Mucosa of stomach (tissue), 1 donor: ENCODE results near the gene BMP8A.
"Not testable (repeated sequence)": the region's sequence is repeated elsewhere in the genome, so short reads cannot be mapped to it uniquely, and the experiment has no call there.

Source experiments
- H3K27me3 ChIP-seq: one replicate; pipeline ENCODE4 v1.7.0; 2013; ENCODE audit warnings: mild to moderate bottlenecking, low read length; ENCODE audit not compliant: control insufficient read depth, insufficient read depth
- H3K36me3 ChIP-seq: one replicate; pipeline ENCODE4 v1.7.0; 2013; ENCODE audit warnings: low read length; ENCODE audit not compliant: control insufficient read depth, insufficient read depth
- H3K4me1 ChIP-seq: one replicate; pipeline ENCODE4 v1.7.0; 2013; ENCODE audit warnings: mild to moderate bottlenecking, low read length; ENCODE audit not compliant: control insufficient read depth, insufficient read depth
- H3K4me3 ChIP-seq: one replicate; pipeline ENCODE4 v1.7.0; 2013; ENCODE audit warnings: low read length
- H3K9ac ChIP-seq: one replicate; pipeline ENCODE4 v1.7.0; 2013; ENCODE audit warnings: mild to moderate bottlenecking, low read length, moderate library complexity
- H3K9me3 ChIP-seq: one replicate; pipeline ENCODE4 v1.7.0; 2013; ENCODE audit warnings: mild to moderate bottlenecking, low read length, moderate library complexity; ENCODE audit not compliant: control insufficient read depth
- donor health status: Pancreatic carcinoma.

The BMP8A gene

DNA sequence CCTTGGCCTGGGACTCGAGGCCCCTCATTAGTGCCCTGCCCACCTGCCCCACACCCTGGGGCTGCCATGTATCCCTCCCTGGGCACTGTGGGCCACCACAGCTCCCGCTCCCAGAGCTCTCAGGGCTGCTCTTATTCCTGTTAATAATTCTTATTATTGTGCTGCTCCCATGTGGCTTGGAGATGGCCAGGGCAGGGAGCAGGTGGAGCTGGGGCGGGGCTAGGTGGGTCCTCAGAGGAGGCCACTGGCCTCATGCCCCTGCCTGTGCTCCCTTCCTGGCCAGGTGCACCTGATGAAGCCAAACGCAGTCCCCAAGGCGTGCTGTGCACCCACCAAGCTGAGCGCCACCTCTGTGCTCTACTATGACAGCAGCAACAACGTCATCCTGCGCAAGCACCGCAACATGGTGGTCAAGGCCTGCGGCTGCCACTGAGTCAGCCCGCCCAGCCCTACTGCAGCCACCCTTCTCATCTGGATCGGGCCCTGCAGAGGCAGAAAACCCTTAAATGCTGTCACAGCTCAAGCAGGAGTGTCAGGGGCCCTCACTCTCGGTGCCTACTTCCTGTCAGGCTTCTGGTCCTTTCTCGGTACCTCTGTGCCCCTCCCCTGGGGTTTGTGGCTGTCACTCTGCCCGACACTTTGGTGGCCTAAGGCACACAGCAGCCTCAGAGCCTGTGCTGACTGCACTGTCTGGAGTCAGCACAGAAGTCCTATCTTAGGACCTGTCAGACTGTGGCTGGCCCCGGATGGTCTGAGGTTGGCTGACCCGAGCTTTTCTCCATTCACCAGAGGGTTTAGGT, 34.1 kb downstream of the BMP8A start:
- H3K4me1 ChIP-seq: no peaks in the 10 kb centered on the region
- no peaks in the 10 kb centered on the region for H3K27me3 ChIP-seq
- H3K4me3 ChIP-seq: no peak overlapping the region
- peaks cover 6% of the 10 kb centered on the region for H3K36me3 ChIP-seq
- no peak overlapping the region for H3K9ac ChIP-seq
- no peaks in the 10 kb centered on the region for H3K9me3 ChIP-seq

DNA sequence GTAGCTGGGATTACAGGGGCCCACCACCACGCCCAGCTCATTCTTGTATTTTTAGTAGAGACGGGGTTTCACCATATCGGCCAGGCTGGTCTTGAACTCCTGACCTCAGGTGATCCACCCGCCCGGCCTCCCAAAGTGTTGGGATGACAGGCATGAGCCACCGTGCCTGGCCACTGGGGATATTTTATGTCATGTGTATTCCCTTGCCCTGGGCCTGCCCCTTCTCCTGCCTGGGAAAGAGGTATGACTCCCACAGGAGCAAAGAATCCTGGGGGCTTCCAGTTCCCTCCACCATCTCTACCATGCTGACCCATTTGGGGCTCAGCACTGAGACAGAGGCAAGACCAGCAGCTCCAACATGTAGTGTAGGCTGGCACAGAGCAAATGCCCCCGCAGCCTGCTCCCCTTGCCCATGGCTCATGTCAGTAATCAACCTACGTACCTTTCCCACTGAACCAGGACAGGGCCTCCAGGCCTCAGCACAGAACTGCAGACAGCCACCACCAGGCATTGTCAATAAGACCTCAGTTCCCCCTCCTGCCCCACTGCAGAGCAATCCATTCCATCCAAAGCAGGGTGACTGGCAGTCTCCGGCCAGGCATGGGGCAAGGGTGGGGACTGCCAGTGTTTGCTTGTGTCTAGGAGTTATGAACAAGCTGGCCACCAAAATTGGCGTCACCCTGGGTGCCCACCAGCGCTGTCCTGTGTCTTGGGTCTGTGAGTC, 35.2 kb downstream of the BMP8A start:
- Histone ChIP-seq H3K27me3 (no peaks in the 10 kb centered on the region), H3K4me3 (no peak overlapping the region), H3K4me1 (no peaks in the 10 kb centered on the region), H3K9ac (no peak overlapping the region), H3K36me3 (peaks cover 6% of the 10 kb centered on the region), H3K9me3 (no peaks in the 10 kb centered on the region)

- H3K4me3 ChIP-seq, H3K4me1 ChIP-seq, H3K9me3 ChIP-seq, H3K9ac ChIP-seq, H3K36me3 ChIP-seq, H3K27me3 ChIP-seq: not testable (repeated sequence)
Observed at GRCh38 chr1:39527190-39527579, 35.7 kb downstream of the BMP8A start.

DNA sequence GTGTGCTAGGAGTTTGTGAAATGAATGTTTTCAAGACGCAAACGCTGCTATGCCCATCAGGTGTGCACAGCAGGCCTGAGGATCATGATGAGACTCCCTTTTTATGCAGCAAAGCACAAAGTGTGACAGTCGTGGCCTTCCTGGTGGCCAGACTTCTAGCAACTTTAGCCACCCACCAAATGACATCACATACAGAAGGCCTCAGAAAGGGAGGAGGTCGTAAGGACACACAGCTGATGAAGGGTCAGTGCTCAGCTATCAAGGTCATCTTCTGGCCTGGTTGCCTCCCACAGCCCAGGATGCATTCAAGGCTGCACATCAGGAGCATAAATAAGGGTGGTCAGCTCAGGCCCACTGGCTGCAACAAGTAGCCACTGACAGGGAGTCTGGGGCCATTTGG, 36.6 kb downstream of the BMP8A start:
- Histone ChIP-seq H3K36me3 (peaks cover 6% of the 10 kb centered on the region), H3K9ac (no peak overlapping the region), H3K4me1 (no peaks in the 10 kb centered on the region), H3K4me3 (no peak overlapping the region), H3K9me3 (no peaks in the 10 kb centered on the region), H3K27me3 (no peaks in the 10 kb centered on the region)

DNA sequence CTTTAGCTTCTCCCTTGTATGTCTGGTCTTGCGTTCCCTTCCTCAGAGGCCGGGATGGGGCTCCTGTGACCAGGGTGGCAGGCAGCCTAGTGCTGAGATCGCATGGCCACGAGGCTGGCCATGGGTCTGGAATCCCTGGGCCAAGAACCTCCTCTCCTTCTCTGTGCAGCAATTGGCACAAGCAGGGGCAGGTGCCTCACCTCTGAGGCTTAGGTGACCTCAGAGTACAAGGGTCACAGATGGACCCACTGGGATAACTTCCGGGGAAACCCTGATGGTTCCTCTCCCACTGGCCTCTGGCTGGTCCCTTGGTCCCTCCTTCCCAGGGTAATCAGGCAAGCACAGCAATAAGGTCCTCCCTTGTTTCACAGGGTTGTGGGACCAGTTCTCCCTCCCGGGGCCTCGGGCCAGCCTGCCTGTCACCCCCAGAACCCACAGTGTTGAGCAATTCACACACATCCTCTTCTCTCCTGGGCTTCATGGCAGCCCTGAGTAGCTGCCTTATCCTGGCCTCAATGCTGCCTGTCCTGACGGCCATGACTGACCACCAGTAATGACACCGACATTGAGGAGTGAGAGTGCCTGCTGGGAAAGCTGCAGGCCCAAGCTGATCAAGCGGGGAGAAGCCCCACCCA, 38.6 kb downstream of the BMP8A start:
- Histone ChIP-seq H3K27me3 (no peaks in the 10 kb centered on the region), H3K4me1 (no peaks in the 10 kb centered on the region), H3K9ac (no peak overlapping the region), H3K36me3 (peaks cover 6% of the 10 kb centered on the region), H3K9me3 (no peaks in the 10 kb centered on the region), H3K4me3 (no peak overlapping the region)

DNA sequence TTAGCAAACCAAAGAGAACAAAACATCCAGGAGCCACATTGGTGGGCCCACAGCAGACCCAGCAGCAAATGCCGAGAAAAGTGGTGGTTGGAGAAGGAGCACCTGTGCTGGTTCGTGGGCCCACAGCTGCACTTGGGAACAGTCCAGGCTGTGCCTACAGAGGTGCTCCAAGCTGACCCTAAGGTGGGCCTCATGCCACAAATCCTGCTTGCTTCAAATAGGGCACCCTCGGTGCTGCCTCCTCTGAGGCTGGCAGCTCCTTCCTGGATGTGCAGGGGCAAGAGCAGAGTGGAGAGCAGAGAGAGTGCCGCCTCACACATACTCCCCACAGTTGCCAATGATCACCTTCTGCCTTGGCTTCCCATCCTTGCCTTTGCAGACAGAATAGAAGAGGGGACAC, 40.1 kb downstream of the BMP8A start:
- Histone ChIP-seq H3K27me3 (no peaks in the 10 kb centered on the region), H3K4me1 (no peaks in the 10 kb centered on the region), H3K36me3 (peaks cover 6% of the 10 kb centered on the region)

GRCh38 chr1:39533442-39533841, 42.0 kb downstream of the BMP8A start:
- H3K4me3 ChIP-seq: no peak overlapping the region
- H3K27me3 ChIP-seq: no peaks in the 10 kb centered on the region
- H3K36me3 ChIP-seq: peaks cover 6% of the 10 kb centered on the region
- H3K9me3 ChIP-seq: no peaks in the 10 kb centered on the region
- no peaks in the 10 kb centered on the region for H3K4me1 ChIP-seq
- no peak overlapping the region for H3K9ac ChIP-seq

More for the DNA sequence above, 40.1 kb downstream of the BMP8A start:
- H3K4me3 ChIP-seq: no peak overlapping the region
- no peak overlapping the region for H3K9ac ChIP-seq
- no peaks in the 10 kb centered on the region for H3K9me3 ChIP-seq

DNA sequence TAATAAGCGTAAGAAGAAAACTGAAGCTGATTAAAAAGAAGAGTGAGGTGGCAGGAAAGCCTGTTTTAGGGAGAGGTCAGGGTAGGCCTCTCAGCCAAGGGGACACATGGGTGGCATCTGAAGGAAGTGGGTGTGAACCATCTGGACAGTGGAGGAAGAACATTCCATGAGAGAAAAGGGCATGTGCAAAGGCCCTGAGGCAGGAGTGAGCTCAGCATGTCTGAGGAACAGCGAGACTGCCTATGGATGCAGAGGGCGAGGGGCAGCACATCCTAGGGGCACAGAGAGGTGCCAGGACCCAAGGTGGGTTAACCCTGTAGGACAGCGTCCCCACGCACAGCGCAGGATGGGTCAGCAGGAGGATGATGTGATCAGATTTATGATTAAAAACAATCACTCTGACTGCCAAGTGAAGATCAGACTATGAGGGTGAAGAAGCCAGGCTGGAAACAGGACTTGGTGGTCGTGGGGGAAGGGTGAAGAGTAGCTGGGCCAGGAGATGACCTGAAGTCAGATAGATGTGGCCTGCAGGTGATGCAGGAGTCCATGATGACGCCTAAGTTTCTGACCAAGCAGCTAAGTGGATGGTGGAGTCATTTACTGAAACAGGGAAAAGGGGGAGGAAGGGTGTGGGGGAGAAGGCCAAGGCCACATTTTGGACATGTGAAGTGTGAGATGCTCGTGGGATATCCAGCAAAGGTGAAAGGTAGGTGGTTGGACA, 47.3 kb downstream of the BMP8A start:
- H3K36me3 ChIP-seq: no peaks in the 10 kb centered on the region
- no peak overlapping the region for H3K4me3 ChIP-seq
- H3K4me1 ChIP-seq: no peaks in the 10 kb centered on the region
- no peaks in the 10 kb centered on the region for H3K27me3 ChIP-seq
- no peak overlapping the region for H3K9ac ChIP-seq
- H3K9me3 ChIP-seq: no peaks in the 10 kb centered on the region

GRCh38 chr1:39539252-39539790, 47.9 kb downstream of the BMP8A start:
- Histone ChIP-seq H3K9me3 (no peaks in the 10 kb centered on the region), H3K4me1 (no peaks in the 10 kb centered on the region), H3K9ac (no peak overlapping the region), H3K4me3 (no peak overlapping the region), H3K27me3 (no peaks in the 10 kb centered on the region), H3K36me3 (no peaks in the 10 kb centered on the region)

GRCh38 chr1:39540504-39541031, 49.1 kb downstream of the BMP8A start:
- no peaks in the 10 kb centered on the region for H3K27me3 ChIP-seq
- H3K4me1 ChIP-seq: no peaks in the 10 kb centered on the region
- no peak overlapping the region for H3K4me3 ChIP-seq
- no peaks in the 10 kb centered on the region for H3K36me3 ChIP-seq
- H3K9me3 ChIP-seq: no peaks in the 10 kb centered on the region
- no peak overlapping the region for H3K9ac ChIP-seq

GRCh38 chr1:39542924-39543323, 51.5 kb downstream of the BMP8A start:
- no peaks in the 10 kb centered on the region for H3K4me1 ChIP-seq
- no peaks in the 10 kb centered on the region for H3K9me3 ChIP-seq
- no peaks in the 10 kb centered on the region for H3K27me3 ChIP-seq
- no peaks in the 10 kb centered on the region for H3K36me3 ChIP-seq
- H3K4me3 ChIP-seq: no peak overlapping the region
- H3K9ac ChIP-seq: no peak overlapping the region
